Measurements from ENCODE around the gene OR2T5. TPM values are rescaled to one million over a fixed set of nuclear protein-coding genes. Genes with fewer than 3 reads are reported as not detected.
"Not testable (repeated sequence)": the region's sequence is repeated elsewhere in the genome, so short reads cannot be mapped to it uniquely, and the experiment has no call there.

The OR2T5 gene
- polyA plus RNA-seq, 4 donors: not detected

DNA sequence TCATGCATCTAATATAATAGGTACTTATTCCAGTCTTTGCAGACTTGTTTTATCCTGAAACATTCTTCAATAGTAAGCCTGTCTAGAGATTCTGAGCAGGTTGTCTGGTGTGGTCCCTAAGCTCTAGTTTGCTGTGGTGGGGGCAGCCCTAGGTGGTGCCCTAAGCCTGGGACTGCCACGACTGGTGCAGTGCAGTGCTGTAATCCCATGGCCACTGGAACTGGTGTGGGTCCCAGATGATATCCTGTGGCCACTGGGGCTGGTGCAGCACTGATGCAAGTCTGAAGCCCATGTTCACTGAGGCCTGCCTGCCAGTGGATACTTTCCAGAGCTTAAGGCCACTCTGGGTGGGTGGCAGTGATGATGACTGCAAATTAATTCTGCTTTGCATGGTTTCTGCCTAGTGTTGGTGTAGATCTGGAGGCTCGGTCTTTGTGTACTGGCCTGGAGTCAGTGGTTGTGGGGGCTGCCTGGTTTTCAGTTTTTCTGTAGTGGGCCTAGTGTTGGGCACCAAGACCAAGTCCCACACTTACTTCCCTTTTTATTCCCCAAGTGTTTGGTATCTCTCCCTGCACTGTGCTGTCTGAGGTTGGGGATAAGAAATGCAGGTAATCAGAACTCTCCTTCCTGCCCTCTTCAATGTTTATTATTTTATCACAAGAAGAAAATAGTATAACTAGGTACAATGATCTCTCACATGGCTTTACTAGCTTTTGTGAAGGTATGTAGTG lies 12.1 kb downstream of the OR2T5 start:
- DNase-seq (ENCODE audit: low read depth in 4 of 4, low spot score in 3 of 4): not testable (repeated sequence)

GRCh38 chr1:248507773-248508172 lies 19.4 kb downstream of the OR2T5 start, which contains the start of gene OR2G6:
OR2G6 (plus strand) TSS chr1:248508073; CDS start chr1:248521647, 13,574 bp downstream.
- not testable (repeated sequence) for DNase-seq (ENCODE audit: low read depth in 4 of 4, low spot score in 3 of 4)

DNA sequence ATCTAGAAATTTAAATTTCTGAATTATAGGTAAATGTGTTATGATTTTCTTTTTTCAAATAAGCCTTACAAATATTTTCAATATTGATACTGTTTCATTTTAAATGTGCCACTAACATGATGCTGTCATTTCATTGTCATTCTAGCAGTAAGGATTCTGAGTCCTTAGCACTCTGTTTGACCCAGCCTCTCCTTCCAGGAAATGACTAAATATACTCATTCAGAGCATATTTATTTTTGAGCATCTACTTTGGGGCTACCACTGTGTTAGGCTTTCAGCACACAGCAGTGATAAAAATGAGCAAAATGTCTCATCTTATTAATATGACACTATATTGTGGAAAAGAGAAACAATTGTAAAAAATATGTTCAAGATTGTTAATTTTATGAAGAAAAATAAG lies 21.8 kb downstream of the OR2T5 start:
- not testable (repeated sequence) for DNase-seq (ENCODE audit: low read depth in 4 of 4, low spot score in 3 of 4)

DNA sequence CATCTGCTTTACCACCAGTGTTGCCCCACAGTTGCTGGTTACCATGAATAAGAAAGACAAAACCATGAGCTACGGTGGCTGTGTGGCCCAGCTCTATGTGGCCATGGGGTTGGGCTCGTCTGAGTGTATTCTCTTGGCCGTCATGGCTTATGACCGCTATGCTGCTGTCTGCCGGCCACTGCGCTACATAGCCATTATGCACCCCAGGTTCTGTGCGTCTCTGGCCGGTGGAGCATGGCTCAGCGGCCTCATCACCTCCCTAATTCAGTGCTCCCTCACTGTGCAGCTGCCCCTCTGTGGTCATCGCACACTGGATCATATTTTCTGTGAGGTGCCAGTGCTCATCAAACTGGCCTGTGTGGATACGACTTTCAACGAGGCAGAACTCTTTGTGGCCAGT lies 33.5 kb downstream of the OR2T5 start:
- DNase-seq (ENCODE audit: low read depth in 4 of 4, low spot score in 3 of 4): no peak

- DNase-seq (ENCODE audit: low read depth in 4 of 4, low spot score in 3 of 4): not testable (repeated sequence)
Measured at GRCh38 chr1:248537449-248537848, 49.1 kb downstream of the OR2T5 start.

Other genes with a start within 250 kb of the OR2T5 start
- under 1 TPM in 1 of 4 donors, not detected in 3; 0.05 TPM for gene OR2T33, start 210.6 kb upstream of the OR2T5 start, polyA plus RNA-seq (ENCODE audit: insufficient read length in 4 of 4)
- under 1 TPM in 2 of 4 donors, not detected in 2; 0.05 to 0.06 TPM for gene OR2T12, start 185.2 kb upstream of the OR2T5 start, polyA plus RNA-seq (ENCODE audit: insufficient read length in 4 of 4)
- not detected for gene OR2M7, start 164.0 kb upstream of the OR2T5 start, polyA plus RNA-seq (ENCODE audit: insufficient read length in 4 of 4)
- not detected for gene OR14C36, start 139.8 kb upstream of the OR2T5 start, polyA plus RNA-seq (ENCODE audit: insufficient read length in 4 of 4)
- gene OR2T4, start 126.9 kb upstream of the OR2T5 start, polyA plus RNA-seq (ENCODE audit: insufficient read length in 4 of 4): not detected
- gene OR2T6, start 112.8 kb upstream of the OR2T5 start, polyA plus RNA-seq (ENCODE audit: insufficient read length in 4 of 4): under 1 TPM in 2 of 4 donors, not detected in 2; 0.11 TPM
- gene OR2T1, start 85.5 kb upstream of the OR2T5 start, polyA plus RNA-seq (ENCODE audit: insufficient read length in 4 of 4): not detected
- gene OR2T2, start 43.0 kb upstream of the OR2T5 start, polyA plus RNA-seq (ENCODE audit: insufficient read length in 4 of 4): not detected
- gene OR2T3, start 15.2 kb upstream of the OR2T5 start, polyA plus RNA-seq (ENCODE audit: insufficient read length in 4 of 4): not detected
- gene OR2G6, start 19.5 kb downstream of the OR2T5 start, polyA plus RNA-seq (ENCODE audit: insufficient read length in 4 of 4): under 1 TPM in 1 of 4 donors, not detected in 3; 0.08 TPM
- gene OR2T29, start 74.2 kb downstream of the OR2T5 start, polyA plus RNA-seq (ENCODE audit: insufficient read length in 4 of 4): not detected
- not detected for gene OR2T34, start 86.2 kb downstream of the OR2T5 start, polyA plus RNA-seq (ENCODE audit: insufficient read length in 4 of 4)
- under 1 TPM in 2 of 4 donors, not detected in 2; 0.14 to 0.34 TPM for gene OR2T10, start 109.1 kb downstream of the OR2T5 start, polyA plus RNA-seq (ENCODE audit: insufficient read length in 4 of 4)
- gene OR2T11, start 146.5 kb downstream of the OR2T5 start, polyA plus RNA-seq (ENCODE audit: insufficient read length in 4 of 4): not detected
- not detected for gene OR2T35, start 156.7 kb downstream of the OR2T5 start, polyA plus RNA-seq (ENCODE audit: insufficient read length in 4 of 4)
- not detected for gene OR2T27, start 166.9 kb downstream of the OR2T5 start, polyA plus RNA-seq (ENCODE audit: insufficient read length in 4 of 4)
- gene OR14I1, start 214.2 kb downstream of the OR2T5 start, polyA plus RNA-seq (ENCODE audit: insufficient read length in 4 of 4): not detected